Right hindlimb (tissue), 1 donor: ENCODE measurements around the gene KLHDC3.

ENCODE experiments used
- DNase-seq: peaks from one replicate; pipeline ENCODE4 v3.0.0-alpha.2; 2018

KLHDC3 gene

GRCh38 chr6:43013843-43014433 lies at the start of gene KLHDC3, which contains the start of gene MEA1:
Gene KLHDC3 (plus strand): TSS chr6:43014249. CDS start chr6:43017193, 2,944 bp downstream.
Gene MEA1 (minus strand): TSS chr6:43013946. CDS start chr6:43013813, 133 bp downstream.
- DNase-seq = peak; percentile 100

GRCh38 chr6:42966571-42966970 lies 47.5 kb upstream of the KLHDC3 start:
- DNase-seq = no peak

GRCh38 chr6:42967228-42967627 lies 46.8 kb upstream of the KLHDC3 start:
- no peak for DNase-seq

GRCh38 chr6:42968126-42968701 lies 45.8 kb upstream of the KLHDC3 start:
- DNase-seq = no peak

GRCh38 chr6:42968783-42969182 lies 45.3 kb upstream of the KLHDC3 start:
- no peak for DNase-seq

GRCh38 chr6:42969431-42969830 lies 44.6 kb upstream of the KLHDC3 start:
- no peak for DNase-seq

GRCh38 chr6:42969934-42970333 lies 44.1 kb upstream of the KLHDC3 start:
- no peak for DNase-seq

GRCh38 chr6:42970871-42971612 lies 43.0 kb upstream of the KLHDC3 start:
- no peak for DNase-seq

GRCh38 chr6:42971746-42972327 lies 42.2 kb upstream of the KLHDC3 start:
- DNase-seq = no peak

- no peak for DNase-seq
Measured at GRCh38 chr6:42973926-42974325, 40.1 kb upstream of the KLHDC3 start.

GRCh38 chr6:42974919-42975505 lies 39.0 kb upstream of the KLHDC3 start:
- DNase-seq = no peak

GRCh38 chr6:42978487-42978838 lies 35.6 kb upstream of the KLHDC3 start:
- peak; percentile 49 for DNase-seq

GRCh38 chr6:42978839-42979522 lies 35.1 kb upstream of the KLHDC3 start, which contains the start of gene PEX6:
Gene PEX6 (minus strand): TSS chr6:42979181. CDS start chr6:42979150, 31 bp downstream.
- DNase-seq = peak; percentile 92

- DNase-seq = no peak
Measured at GRCh38 chr6:42979523-42980177, 34.4 kb upstream of the KLHDC3 start.

GRCh38 chr6:42981836-42982235 lies 32.2 kb upstream of the KLHDC3 start:
- no peak for DNase-seq

GRCh38 chr6:42984001-42984923 lies 29.8 kb upstream of the KLHDC3 start, which contains the start of gene PPP2R5D:
Gene PPP2R5D (plus strand): TSS chr6:42984570. CDS start chr6:42984678, 108 bp downstream.
- DNase-seq = peak; percentile 99

GRCh38 chr6:42984924-42985475 lies 29.0 kb upstream of the KLHDC3 start:
- peak; percentile 53 for DNase-seq

- DNase-seq = no peak
Measured at GRCh38 chr6:42987533-42988451, 26.3 kb upstream of the KLHDC3 start.

- no peak for DNase-seq
Measured at GRCh38 chr6:42988486-42989020, 25.5 kb upstream of the KLHDC3 start.
